GM18870 (cell line): ENCODE measurements around the gene CCDC74A.
A peak's percentile ranks its signal among the peaks of the same experiment; 100 is the strongest.
"Not testable (repeated sequence)": the region's sequence is repeated elsewhere in the genome, so short reads cannot be mapped to it uniquely, and the experiment has no call there.

Experiments
- ATAC-seq: cut with Tn5 transposase; IDR thresholded peaks from one replicate; pipeline ENCODE4 v1.9.1; 2021; ENCODE audit warnings: moderate library complexity; ENCODE audit not compliant: unreplicated experiment

The CCDC74A gene

GRCh38 chr2:131498321-131498973 is 29.2 kb upstream of the CCDC74A start:
- peak; percentile 96 for ATAC-seq

- ATAC-seq: not testable (repeated sequence)
Measured at GRCh38 chr2:131503587-131503986, 24.1 kb upstream of the CCDC74A start.

- ATAC-seq: not testable (repeated sequence)
Measured at GRCh38 chr2:131504082-131504750, 23.5 kb upstream of the CCDC74A start.

- no peak for ATAC-seq
Measured at GRCh38 chr2:131509615-131510014, 18.1 kb upstream of the CCDC74A start.

- ATAC-seq: not testable (repeated sequence)
Measured at GRCh38 chr2:131511291-131511968, 16.3 kb upstream of the CCDC74A start.

GRCh38 chr2:131511969-131512870 is 15.5 kb upstream of the CCDC74A start:
- ATAC-seq: not testable (repeated sequence)

- ATAC-seq: peak; percentile 85
Measured at GRCh38 chr2:131514408-131515166, 13.1 kb upstream of the CCDC74A start.

GRCh38 chr2:131515235-131515634 is 12.5 kb upstream of the CCDC74A start:
- not testable (repeated sequence) for ATAC-seq

GRCh38 chr2:131516011-131516410 is 11.7 kb upstream of the CCDC74A start:
- no peak for ATAC-seq

- ATAC-seq: not testable (repeated sequence)
Measured at GRCh38 chr2:131516621-131517020, 11.1 kb upstream of the CCDC74A start.

- no peak for ATAC-seq
Measured at GRCh38 chr2:131517106-131517831, 10.4 kb upstream of the CCDC74A start.

GRCh38 chr2:131517856-131518255 is 9.8 kb upstream of the CCDC74A start:
- not testable (repeated sequence) for ATAC-seq

GRCh38 chr2:131518531-131518930 is 9.2 kb upstream of the CCDC74A start:
- not testable (repeated sequence) for ATAC-seq

- no peak for ATAC-seq
Measured at GRCh38 chr2:131519466-131519865, 8.2 kb upstream of the CCDC74A start.

GRCh38 chr2:131519871-131520470 is 7.7 kb upstream of the CCDC74A start:
- ATAC-seq: not testable (repeated sequence)

- ATAC-seq: no peak
Measured at GRCh38 chr2:131520526-131520925, 7.2 kb upstream of the CCDC74A start.

GRCh38 chr2:131521524-131521923 is 6.2 kb upstream of the CCDC74A start:
- ATAC-seq: not testable (repeated sequence)

- ATAC-seq: no peak
Measured at GRCh38 chr2:131521961-131522781, 5.5 kb upstream of the CCDC74A start.
